Measurements from ENCODE around the gene OR10AG1. TPM values are rescaled to one million over a fixed set of nuclear protein-coding genes. Genes with fewer than 3 reads are reported as not detected.

OR10AG1 gene
- total RNA-seq (not detected), polyA plus RNA-seq (not detected)
- long read RNA-seq, donor 1 = 0 reads
- long read RNA-seq, donor 2 = 0 reads

- DNase-seq = no peak
- Histone ChIP-seq H3K27ac (no peak within 1 kb of the TSS), H3K4me1 (no peaks in the 10 kb centered on the region), H3K27me3 (ENCODE audit: insufficient read depth in 3 of 3, low read length in 2 of 3) (no peaks in the 10 kb centered on the region), H3K4me3 (no peak within 1 kb of the TSS), H3K9me3 (peaks cover 4% of the 10 kb centered on the region), H3K36me3 (ENCODE audit: insufficient read depth in 1 of 2, low read depth in 1 of 2) (no peaks in the 10 kb centered on the region)
- TF ChIP-seq CTCF (IDR thresholded peaks at IDR 0.05) = no peak
- intact Hi-C loops (cut with DNase I) = no loop called here
- 80 to 84% (median 84%) methylated on average over 2 of the region's 2 CpGs for WGBS, 3 donors
- no peak for ATAC-seq
These were observed at the start of gene OR10AG1 for GRCh38 chr11:55969845-55970244. Gene OR10AG1, minus strand, starts transcription at chr11:55969945. Its CDS starts 38 bp downstream, at chr11:55969907.

- Histone ChIP-seq H3K36me3 (ENCODE audit: insufficient read depth in 1 of 2, low read depth in 1 of 2) (no peaks in the 10 kb centered on the region), H3K4me1 (no peaks in the 10 kb centered on the region), H3K9me3 (no peaks in the 10 kb centered on the region), H3K27ac (no peak overlapping the region), H3K27me3 (ENCODE audit: insufficient read depth in 3 of 3, low read length in 2 of 3) (no peaks in the 10 kb centered on the region), H3K4me3 (no peak overlapping the region)
- DNase-seq (no peak), ATAC-seq (no peak)
- no peak for TF ChIP-seq CTCF (IDR thresholded peaks at IDR 0.05)
- intact Hi-C loops (cut with DNase I) = no loop called here
- 31 to 51% (median 41%) methylated on average over 2 of the region's 2 CpGs for WGBS, 3 donors
These were observed 44.1 kb upstream of the OR10AG1 start for GRCh38 chr11:56013805-56014204.

- no peak for DNase-seq
- no peaks in the 10 kb centered on the region for H3K4me1 ChIP-seq
- no peak overlapping the region for H3K4me3 ChIP-seq
- no peak for ATAC-seq
- no peak for TF ChIP-seq CTCF (IDR thresholded peaks at IDR 0.05)
- H3K9me3 ChIP-seq = no peaks in the 10 kb centered on the region
- H3K36me3 ChIP-seq (ENCODE audit: insufficient read depth in 1 of 2, low read depth in 1 of 2) = no peaks in the 10 kb centered on the region
- H3K27ac ChIP-seq = no peak overlapping the region
- H3K27me3 ChIP-seq (ENCODE audit: insufficient read depth in 3 of 3, low read length in 2 of 3) = no peaks in the 10 kb centered on the region
- intact Hi-C loops (cut with DNase I) = no loop called here
These were observed 41.0 kb upstream of the OR10AG1 start for GRCh38 chr11:56010716-56011115.

GRCh38 chr11:55994525-55994924 is 24.8 kb upstream of the OR10AG1 start, which contains the start of gene OR5F1:
Gene OR5F1, minus strand, starts transcription at chr11:55994625. Its CDS starts 0 bp downstream, at chr11:55994625.
- 46 to 60% (median 57%) methylated on average over 2 of the region's 2 CpGs for WGBS, 3 donors
- DNase-seq = no peak

More at GRCh38 chr11:55994525-55994924, 24.8 kb upstream of the OR10AG1 start, which contains the start of gene OR5F1:
- no peak for TF ChIP-seq CTCF (IDR thresholded peaks at IDR 0.05)
- Histone ChIP-seq H3K4me1 (no peaks in the 10 kb centered on the region), H3K9me3 (peaks cover 6% of the 10 kb centered on the region), H3K36me3 (ENCODE audit: insufficient read depth in 1 of 2, low read depth in 1 of 2) (no peaks in the 10 kb centered on the region), H3K4me3 (no peak within 1 kb of the TSS), H3K27ac (no peak within 1 kb of the TSS), H3K27me3 (ENCODE audit: insufficient read depth in 3 of 3, low read length in 2 of 3) (no peaks in the 10 kb centered on the region)
- ATAC-seq = no peak
- intact Hi-C loops (cut with DNase I) = no loop called here

All from psoas muscle (tissue), 8 donors.